GM10248 (cell line): Measurements from ENCODE around the gene TLE6.

Experiments
- CTCF ChIA-PET: fragments of 300-600 bp; sonication (Branson Sonifier 250); formaldehyde crosslinking; extraction: SDS; loops from one replicate; lab custom pipeline; 2021; ENCODE audit warnings: antibody characterized with exemption; lab: Yijun Ruan, JAX
- POLR2A ChIA-PET: fragments of 350-650 bp; sonication (Branson Sonifier 250); formaldehyde crosslinking; extraction: SDS; loops from one replicate; lab custom pipeline; 2020; ENCODE audit warnings: antibody characterized with exemption; lab: Yijun Ruan, JAX
- DNase-seq: peaks from one replicate; pipeline ENCODE4 v3.0.0; 2012; ENCODE audit errors: extremely low spot score
- TF ChIP-seq, protein P1 (sequence below): IDR thresholded peaks from 2 replicates; pipeline ENCODE4 v1.5.1; 2012; ENCODE audit warnings: mild to moderate bottlenecking, low read depth; ENCODE audit errors: extremely low read depth, missing control alignments, control extremely low read depth

TLE6 gene

GRCh38 chr19:2970201-2970835, 7.0 kb upstream of the TLE6 start:
- ChIA-PET POLR2A (no interaction called here), CTCF (interaction anchor here (0.9 to 4.6 kb wide), 4 partner anchors 19 to 174 kb away, joined by 3 to 18 read pairs (median 12); no protein-coding TSS in a partner anchor)
- TF ChIP-seq, protein P1, sequence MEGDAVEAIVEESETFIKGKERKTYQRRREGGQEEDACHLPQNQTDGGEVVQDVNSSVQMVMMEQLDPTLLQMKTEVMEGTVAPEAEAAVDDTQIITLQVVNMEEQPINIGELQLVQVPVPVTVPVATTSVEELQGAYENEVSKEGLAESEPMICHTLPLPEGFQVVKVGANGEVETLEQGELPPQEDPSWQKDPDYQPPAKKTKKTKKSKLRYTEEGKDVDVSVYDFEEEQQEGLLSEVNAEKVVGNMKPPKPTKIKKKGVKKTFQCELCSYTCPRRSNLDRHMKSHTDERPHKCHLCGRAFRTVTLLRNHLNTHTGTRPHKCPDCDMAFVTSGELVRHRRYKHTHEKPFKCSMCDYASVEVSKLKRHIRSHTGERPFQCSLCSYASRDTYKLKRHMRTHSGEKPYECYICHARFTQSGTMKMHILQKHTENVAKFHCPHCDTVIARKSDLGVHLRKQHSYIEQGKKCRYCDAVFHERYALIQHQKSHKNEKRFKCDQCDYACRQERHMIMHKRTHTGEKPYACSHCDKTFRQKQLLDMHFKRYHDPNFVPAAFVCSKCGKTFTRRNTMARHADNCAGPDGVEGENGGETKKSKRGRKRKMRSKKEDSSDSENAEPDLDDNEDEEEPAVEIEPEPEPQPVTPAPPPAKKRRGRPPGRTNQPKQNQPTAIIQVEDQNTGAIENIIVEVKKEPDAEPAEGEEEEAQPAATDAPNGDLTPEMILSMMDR = no peak
- DNase-seq = no peak

DNA sequence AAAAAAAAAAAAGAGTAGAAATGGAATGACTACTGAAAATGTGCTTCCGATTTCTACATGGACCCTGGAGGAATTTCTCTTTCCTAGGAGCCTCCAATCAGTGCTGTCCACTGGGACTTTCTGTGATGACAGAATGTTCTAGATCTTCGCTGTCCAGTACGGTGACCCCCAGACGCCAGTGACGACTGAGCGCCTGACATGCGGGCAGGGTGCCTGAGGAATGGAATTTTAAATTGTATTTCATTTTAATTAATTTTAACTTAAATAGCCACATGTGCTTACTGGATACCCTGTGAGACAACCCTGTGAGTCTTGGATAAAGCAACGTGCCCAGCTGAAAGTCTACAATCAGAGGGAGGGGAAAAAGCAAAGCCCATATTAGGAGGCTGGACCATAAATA, 4.1 kb upstream of the TLE6 start:
- ChIA-PET POLR2A (no interaction called here), CTCF (interaction anchor here (2.9 kb wide), 1 partner anchor 131 kb away, joined by 11 read pairs; no protein-coding TSS in a partner anchor)
- TF ChIP-seq, protein P1 = no peak
- no peak for DNase-seq

GRCh38 chr19:2974342-2975041, 2.9 kb upstream of the TLE6 start:
- DNase-seq = no peak
- TF ChIP-seq, protein P1 = no peak
- CTCF ChIA-PET = interaction anchor here (2.6 to 4.5 kb wide), 3 partner anchors 12 to 130 kb away, joined by 11 to 27 read pairs (median 13); no protein-coding TSS in a partner anchor

GRCh38 chr19:2976609-2977000, 759 bp upstream of the TLE6 start:
- ChIA-PET CTCF (interaction anchor here (0.8 to 4.5 kb wide), 12 partner anchors 10 to 184 kb away, joined by 3 to 27 read pairs (median 4); no protein-coding TSS in a partner anchor), POLR2A (interaction anchor here (0.6 to 0.8 kb wide), 2 partner anchors 26 to 176 kb away, joined by 3 to 4 read pairs; no protein-coding TSS in a partner anchor)
- DNase-seq = peak; percentile 15

More at GRCh38 chr19:2974342-2975041, 2.9 kb upstream of the TLE6 start:
- POLR2A ChIA-PET = interaction anchor here (0.5 kb wide), 1 partner anchor 30 kb away, joined by 5 read pairs; no protein-coding TSS in a partner anchor

GRCh38 chr19:2977746-2978138, 378 bp downstream of the TLE6 start:
- ChIA-PET CTCF (interaction anchor here (1.3 to 4.5 kb wide), 3 partner anchors 13 to 126 kb away, joined by 4 to 27 read pairs (median 6); no protein-coding TSS in a partner anchor), POLR2A (no interaction called here)
- no peak for DNase-seq
- TF ChIP-seq, protein P1 = no peak

More at GRCh38 chr19:2976609-2977000, 759 bp upstream of the TLE6 start:
- TF ChIP-seq, protein P1 = no peak

DNA sequence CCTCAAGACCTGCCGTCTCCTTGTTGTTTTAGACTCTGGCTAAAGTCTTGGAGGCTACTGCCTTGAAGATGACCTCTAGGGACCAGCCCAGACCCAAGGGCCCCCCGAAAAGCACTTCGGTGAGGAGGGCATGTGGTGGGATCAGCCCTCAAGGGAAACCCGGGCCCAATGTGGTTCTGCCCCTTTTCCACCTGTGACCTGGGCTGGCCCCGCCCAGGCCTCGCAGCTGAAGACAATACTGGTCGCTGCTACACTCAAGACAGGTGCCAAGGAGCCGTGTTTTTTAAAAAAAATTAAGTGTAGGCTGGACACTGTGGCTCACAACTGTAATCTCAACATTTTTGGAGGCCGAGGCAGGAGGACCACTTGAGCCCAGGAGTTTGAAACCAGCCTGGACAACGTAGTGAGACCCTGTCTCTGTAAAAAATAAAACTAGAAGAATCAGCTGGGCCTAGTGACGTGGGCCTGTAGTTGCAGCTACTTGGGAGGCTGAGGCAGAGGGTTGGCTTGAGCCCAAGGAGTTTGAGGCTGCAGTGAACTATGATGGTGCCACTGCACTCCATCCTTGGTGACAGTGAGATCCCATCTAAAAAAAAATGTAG, 903 bp downstream of the TLE6 start:
- ChIA-PET POLR2A (no interaction called here), CTCF (interaction anchor here (1.4 to 4.5 kb wide), 2 partner anchors 13 to 27 kb away, joined by 4 to 27 read pairs; no protein-coding TSS in a partner anchor)
- TF ChIP-seq, protein P1 = no peak
- no peak for DNase-seq
